Uterus (tissue), 4 donors: ENCODE data around the gene RAPGEFL1. TPM values are rescaled to one million over a fixed set of nuclear protein-coding genes. Genes with fewer than 3 reads are reported as not detected.

ENCODE experiments used
- DNase-seq, 2 donors: peaks; one replicate each; pipeline ENCODE4 v3.0.0-alpha.2; 2019 to 2020
- H3K27ac ChIP-seq, 2 donors: fragments of 200-600 bp; sonication (generic); 1 replicate in 1 of 2; 2 replicates in 1 of 2; pipeline ENCODE4 v1.5.1; 2016 to 2018
- H3K27me3 ChIP-seq, 2 donors: fragments of 200-600 bp; sonication (generic); one replicate each; pipeline ENCODE4 v1.5.1; 2018 to 2019; ENCODE audit warnings: control low read depth in 1 of 2
- H3K36me3 ChIP-seq, 2 donors: fragments of 200-600 bp; sonication (generic); one replicate each; pipeline ENCODE4 v1.5.1; 2019; ENCODE audit warnings: control low read depth in 1 of 2
- H3K4me1 ChIP-seq, 2 donors: fragments of 200-600 bp; sonication (generic); one replicate each; pipeline ENCODE4 v1.5.1; 2018 to 2019; ENCODE audit warnings: control low read depth in 1 of 2
- H3K4me3 ChIP-seq, 2 donors: fragments of 200-600 bp; sonication (generic); 1 replicate in 1 of 2; 2 replicates in 1 of 2; pipeline ENCODE4 v1.5.1; 2018 to 2019; ENCODE audit warnings: mild to moderate bottlenecking in 1 of 2
- H3K9me3 ChIP-seq, 2 donors: fragments of 200-600 bp; sonication (generic); one replicate each; pipeline ENCODE4 v1.5.1; 2019; ENCODE audit warnings: control low read depth in 1 of 2
- CTCF ChIP-seq, 4 experiments: fragments of 200-600 bp in 2 of 4; fragments of 450-650 bp in 2 of 4; sonication (generic) in 2 of 4; IDR thresholded peaks; one replicate each; pipeline ENCODE4 v1.5.1; 2016 to 2019; ENCODE audit warnings: antibody characterized with exemption in 4 of 4, mild to moderate bottlenecking in 2 of 4, moderate library complexity in 1 of 4
- POLR2A ChIP-seq, 2 donors: fragments of 450-650 bp; IDR thresholded peaks; one replicate each; pipeline ENCODE4 v1.6.1; 2016; ENCODE audit warnings: antibody characterized with exemption in 2 of 2, mild to moderate bottlenecking in 1 of 2, moderate library complexity in 1 of 2
- intact Hi-C: fragments of 100-400 bp; cut with DNase I; formaldehyde crosslinking; loops from one replicate; pipeline ENCODE4 v1.15.1; 2023; ENCODE audit warnings: low total_unique reads
- total RNA-seq, 4 donors: library from RNA; depleted of rRNA in 3 of 4; stranded (reverse); fragments of >200 nt in 3 of 4; gene quantifications; one replicate each; pipeline versions ENCODE4 v1.1.0 to v1.2.4, GENCODE V29; 2014 to 2023
- donor health status: DM: yes; HTN: yes; CAD: no.

The RAPGEFL1 gene
- total RNA-seq, 4 donors from 2014 or later, result 0.29 to 21.5 (median 2.0) TPM

GRCh38 chr17:40150276-40150675 lies 27.0 kb upstream of the RAPGEFL1 start:
- Histone ChIP-seq H3K27ac (no peak overlapping the region), H3K36me3 (no peaks in the 10 kb centered on the region), H3K27me3 (no peaks in the 10 kb centered on the region), H3K4me1 (peaks cover 0 to 4% of the 10 kb centered on the region in 2 donors), H3K4me3 (no peak overlapping the region), H3K9me3 (no peaks in the 10 kb centered on the region)
- no peak for TF ChIP-seq CTCF (IDR thresholded peaks at IDR 0.05)
- no peak for TF ChIP-seq POLR2A (IDR thresholded peaks at IDR 0.05)
- intact Hi-C loops, result no loop called here
- DNase-seq, result no peak

- peaks cover 0 to 4% of the 10 kb centered on the region in 2 donors for H3K4me1 ChIP-seq
- TF ChIP-seq POLR2A (IDR thresholded peaks at IDR 0.05), result no peak
- DNase-seq, result no peak
Observed at GRCh38 chr17:40151414-40151963, 25.8 kb upstream of the RAPGEFL1 start.

GRCh38 chr17:40153603-40154236 lies 23.6 kb upstream of the RAPGEFL1 start:
- Histone ChIP-seq H3K9me3 (no peaks in the 10 kb centered on the region), H3K27me3 (no peaks in the 10 kb centered on the region), H3K4me1 (peaks cover 0 to 4% of the 10 kb centered on the region in 2 donors), H3K27ac (no peak overlapping the region), H3K4me3 (no peak overlapping the region), H3K36me3 (no peaks in the 10 kb centered on the region)
- no peak for TF ChIP-seq POLR2A (IDR thresholded peaks at IDR 0.05)
- no peak for TF ChIP-seq CTCF (IDR thresholded peaks at IDR 0.05)
- intact Hi-C loops, result no loop called here
- no peak for DNase-seq

More at GRCh38 chr17:40151414-40151963, 25.8 kb upstream of the RAPGEFL1 start:
- no peaks in the 10 kb centered on the region for H3K27me3 ChIP-seq
- no peak overlapping the region for H3K4me3 ChIP-seq
- intact Hi-C loops, result no loop called here
- no peaks in the 10 kb centered on the region for H3K9me3 ChIP-seq
- H3K36me3 ChIP-seq, result no peaks in the 10 kb centered on the region
- H3K27ac ChIP-seq, result no peak overlapping the region

GRCh38 chr17:40157973-40158372 lies 19.3 kb upstream of the RAPGEFL1 start:
- Histone ChIP-seq H3K4me3 (no peak overlapping the region), H3K27ac (peak overlapping the region in 1 of 2 donors; percentile 25), H3K36me3 (no peaks in the 10 kb centered on the region), H3K4me1 (peaks cover 0 to 4% of the 10 kb centered on the region in 2 donors), H3K27me3 (no peaks in the 10 kb centered on the region), H3K9me3 (no peaks in the 10 kb centered on the region)
- intact Hi-C loops, result no loop called here
- no peak for TF ChIP-seq CTCF (IDR thresholded peaks at IDR 0.05)
- TF ChIP-seq POLR2A (IDR thresholded peaks at IDR 0.05), result no peak
- DNase-seq, result no peak

- no peak for DNase-seq
- no peaks in the 10 kb centered on the region for H3K27me3 ChIP-seq
- TF ChIP-seq CTCF (IDR thresholded peaks at IDR 0.05) (no peak), POLR2A (IDR thresholded peaks at IDR 0.05) (no peak)
- intact Hi-C loops, result no loop called here
- peak overlapping the region in 1 of 2 donors; percentile 25 for H3K27ac ChIP-seq
- H3K4me1 ChIP-seq, result peaks cover 0 to 4% of the 10 kb centered on the region in 2 donors
- no peaks in the 10 kb centered on the region for H3K9me3 ChIP-seq
- no peak overlapping the region for H3K4me3 ChIP-seq
- no peaks in the 10 kb centered on the region for H3K36me3 ChIP-seq
Observed at GRCh38 chr17:40158438-40159013, 18.7 kb upstream of the RAPGEFL1 start.
